ENCODE results near the gene NCOA1.

DNA sequence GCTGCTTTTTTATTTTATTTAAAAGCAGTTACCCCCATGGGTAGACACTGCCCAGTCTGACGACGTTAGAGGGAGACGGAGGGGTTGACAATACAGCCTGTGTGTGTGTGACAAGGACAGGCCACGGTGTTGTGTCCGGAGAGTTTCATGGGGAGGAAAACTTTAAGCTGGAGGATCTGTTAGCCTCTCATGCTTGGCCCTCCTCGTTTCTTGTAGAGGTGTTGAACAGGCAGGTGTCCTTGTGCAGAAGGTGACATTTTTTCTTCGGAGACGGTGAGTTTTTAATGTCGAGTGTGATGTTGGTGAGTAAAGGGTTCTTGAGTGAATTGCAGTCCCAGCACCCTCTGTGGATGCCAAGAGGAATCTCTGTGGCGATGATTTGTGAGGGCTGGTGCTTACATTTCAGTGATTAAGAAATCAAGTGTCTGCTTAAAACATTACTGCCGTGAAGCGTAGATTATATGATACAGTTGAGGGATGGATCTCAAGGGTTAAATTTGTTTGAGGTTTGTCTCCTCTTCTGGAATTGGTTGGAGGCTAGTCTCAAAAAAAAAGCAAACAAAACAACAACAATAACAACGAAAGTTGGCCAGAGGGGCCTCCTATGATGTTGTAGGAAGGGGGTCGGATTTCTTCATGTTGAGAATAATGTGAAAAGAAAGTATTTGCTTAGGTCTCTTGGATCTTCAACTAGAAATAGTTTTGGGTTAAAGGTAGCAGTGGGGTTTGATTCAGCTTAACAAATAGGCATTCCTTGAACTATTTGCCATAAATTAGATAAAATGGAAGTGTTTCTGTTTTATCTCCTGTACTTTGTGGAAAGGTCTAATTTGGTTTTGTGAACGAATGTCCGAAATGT lies 1.6 kb downstream of the NCOA1 start:
- TF ChIP-seq, protein P1, sequence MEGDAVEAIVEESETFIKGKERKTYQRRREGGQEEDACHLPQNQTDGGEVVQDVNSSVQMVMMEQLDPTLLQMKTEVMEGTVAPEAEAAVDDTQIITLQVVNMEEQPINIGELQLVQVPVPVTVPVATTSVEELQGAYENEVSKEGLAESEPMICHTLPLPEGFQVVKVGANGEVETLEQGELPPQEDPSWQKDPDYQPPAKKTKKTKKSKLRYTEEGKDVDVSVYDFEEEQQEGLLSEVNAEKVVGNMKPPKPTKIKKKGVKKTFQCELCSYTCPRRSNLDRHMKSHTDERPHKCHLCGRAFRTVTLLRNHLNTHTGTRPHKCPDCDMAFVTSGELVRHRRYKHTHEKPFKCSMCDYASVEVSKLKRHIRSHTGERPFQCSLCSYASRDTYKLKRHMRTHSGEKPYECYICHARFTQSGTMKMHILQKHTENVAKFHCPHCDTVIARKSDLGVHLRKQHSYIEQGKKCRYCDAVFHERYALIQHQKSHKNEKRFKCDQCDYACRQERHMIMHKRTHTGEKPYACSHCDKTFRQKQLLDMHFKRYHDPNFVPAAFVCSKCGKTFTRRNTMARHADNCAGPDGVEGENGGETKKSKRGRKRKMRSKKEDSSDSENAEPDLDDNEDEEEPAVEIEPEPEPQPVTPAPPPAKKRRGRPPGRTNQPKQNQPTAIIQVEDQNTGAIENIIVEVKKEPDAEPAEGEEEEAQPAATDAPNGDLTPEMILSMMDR (optimal IDR thresholded peaks at IDR 0.05 in 1 of 3, IDR thresholded peaks at IDR 0.05 in 1 of 3, conservative IDR thresholded peaks at IDR 0.05 in 1 of 3; ENCODE audit: extremely low read depth in 1 of 3, insufficient read depth in 2 of 3, low read length in 3 of 3), result no peak
- peak; percentile 32 for TF ChIP-seq EZH2 (IDR thresholded peaks at IDR 0.05; ENCODE audit: low read length)

Measured in keratinocyte (primary cell).